Esophagus mucosa (tissue), 1 donor: Measurements from ENCODE around the gene KDM4C. TPM values are rescaled to one million over a fixed set of nuclear protein-coding genes. Genes with fewer than 3 reads are reported as not detected.
A peak's percentile ranks its signal among the peaks of the same experiment; 100 is the strongest.
"Not testable (repeated sequence)": the region's sequence is repeated elsewhere in the genome, so short reads cannot be mapped to it uniquely, and the experiment has no call there.

Experiments
- ATAC-seq: fragments of 200-7000 bp; cut with Tn5 transposase; one replicate; pipeline ENCODE4 v1.9.1; 2020
- total RNA-seq: library from RNA; stranded (reverse); gene quantifications from one replicate; pipeline ENCODE4 v1.2.4, GENCODE V29; 2023
- donor health status: DM: yes; HTN: yes; CAD: no.

KDM4C gene
- total RNA-seq, 1 donor from 2014 or later = 19.2 TPM

DNA sequence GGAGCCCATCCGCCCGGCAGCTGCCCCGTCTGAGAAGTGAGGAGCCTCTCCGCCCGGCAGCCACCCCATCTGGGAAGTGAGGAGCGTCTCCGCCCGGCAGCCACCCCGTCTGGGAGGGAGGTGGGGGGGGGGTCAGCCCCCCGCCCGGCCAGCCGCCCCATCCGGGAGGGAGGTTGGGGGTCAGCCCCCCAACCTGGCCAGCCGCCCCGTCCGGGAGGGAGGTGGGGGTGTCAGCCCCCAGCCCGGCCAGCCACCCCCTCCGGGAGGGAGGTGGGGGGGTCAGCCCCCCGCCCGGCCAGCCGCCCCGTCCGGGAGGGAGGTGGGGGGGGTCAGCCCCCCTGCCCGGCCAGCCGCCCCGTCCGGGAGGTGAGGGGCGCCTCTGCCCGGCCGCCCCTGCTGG lies 49.9 kb downstream of the KDM4C start:
- ATAC-seq = not testable (repeated sequence)

- ATAC-seq = no peak
Observed at GRCh38 chr9:6811436-6811835, 53.7 kb downstream of the KDM4C start.

DNA sequence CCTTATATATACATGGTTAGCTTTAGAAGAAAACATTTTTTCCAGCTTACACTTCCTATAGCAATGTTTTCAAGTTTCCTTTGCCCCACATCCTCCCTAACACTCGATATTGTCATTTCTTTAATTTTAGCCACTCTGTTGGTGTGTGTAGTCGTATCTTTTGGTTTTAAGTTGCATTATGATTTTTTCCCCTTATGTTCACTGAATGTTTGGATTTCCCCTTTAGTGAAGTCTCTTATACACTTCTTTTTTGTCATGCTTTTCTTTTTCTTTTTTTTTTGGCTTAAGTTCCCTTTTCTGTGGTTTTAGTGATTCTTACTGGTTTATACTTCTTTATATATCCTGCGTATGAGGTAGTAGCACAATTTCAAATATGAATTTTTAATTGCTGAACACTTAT lies 58.8 kb downstream of the KDM4C start:
- no peak for ATAC-seq

GRCh38 chr9:6818292-6818922 lies 60.6 kb downstream of the KDM4C start:
- ATAC-seq = no peak

- ATAC-seq = no peak
Observed at GRCh38 chr9:6819112-6819511, 61.3 kb downstream of the KDM4C start.

DNA sequence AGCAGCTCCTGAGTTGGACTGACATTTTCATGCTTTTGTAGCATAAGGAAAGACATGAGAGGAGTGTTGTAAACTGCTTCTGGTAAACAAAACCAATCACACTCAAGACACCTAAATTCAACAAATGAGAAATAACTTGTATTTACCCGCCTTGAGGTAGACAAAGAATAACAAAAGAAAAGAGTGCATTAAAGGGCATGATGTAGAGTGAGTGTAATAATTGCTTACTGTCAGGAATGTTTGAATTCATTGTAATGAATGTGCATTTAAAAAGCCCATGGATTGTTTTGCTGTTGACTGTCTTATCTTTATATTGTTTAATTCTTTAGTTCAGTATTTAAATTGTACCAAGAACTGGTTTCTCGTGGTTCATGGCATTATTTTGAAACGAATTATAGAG lies 61.8 kb downstream of the KDM4C start:
- ATAC-seq = no peak

DNA sequence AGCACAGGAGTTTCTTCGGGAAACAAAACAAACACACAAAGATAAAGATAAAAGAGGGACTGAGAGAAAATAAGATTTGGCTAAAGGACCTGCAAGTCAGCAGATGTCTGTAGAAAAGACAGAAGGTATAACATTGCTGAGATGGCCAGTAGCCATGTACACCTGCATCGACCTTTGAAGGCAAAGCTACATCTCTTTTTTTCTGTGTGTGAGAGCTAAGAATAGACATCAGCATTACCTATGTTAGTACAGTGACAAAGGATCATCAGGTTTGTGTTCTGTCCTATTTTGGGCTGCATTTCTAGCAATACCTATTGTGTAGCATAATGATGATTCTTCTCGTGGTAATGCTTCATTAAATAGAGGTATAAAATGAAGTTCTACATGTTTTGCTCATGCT lies 64.9 kb downstream of the KDM4C start:
- ATAC-seq = no peak

GRCh38 chr9:6827439-6828145 lies 69.8 kb downstream of the KDM4C start:
- ATAC-seq = no peak

- peak; percentile 85 for ATAC-seq
Observed at GRCh38 chr9:6829027-6829426, 71.3 kb downstream of the KDM4C start.

GRCh38 chr9:6829536-6829935 lies 71.8 kb downstream of the KDM4C start:
- no peak for ATAC-seq

GRCh38 chr9:6833518-6834192 lies 75.9 kb downstream of the KDM4C start:
- ATAC-seq = no peak

DNA sequence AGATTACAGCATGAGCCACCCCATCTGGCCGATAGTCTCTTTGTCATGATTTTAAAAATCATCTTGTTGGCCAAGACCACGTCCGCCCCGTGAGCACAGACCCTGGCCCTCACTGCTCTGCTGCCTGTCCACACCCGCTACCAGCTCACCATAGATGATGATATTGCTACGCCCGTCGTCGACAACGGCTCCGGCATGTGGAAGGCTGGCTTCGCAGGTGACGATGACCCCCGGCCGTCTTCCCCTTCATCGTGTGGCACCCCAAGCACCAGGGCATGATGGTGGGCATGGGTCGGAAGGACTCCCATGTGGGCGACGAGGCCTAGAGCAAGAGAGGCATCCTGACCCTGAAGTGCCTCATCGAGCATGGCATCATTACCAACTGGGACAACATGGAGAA lies 76.5 kb downstream of the KDM4C start:
- ATAC-seq = no peak

- ATAC-seq = no peak
Observed at GRCh38 chr9:6838158-6838557, 80.4 kb downstream of the KDM4C start.

- ATAC-seq = no peak
Observed at GRCh38 chr9:6842584-6842947, 84.8 kb downstream of the KDM4C start.

GRCh38 chr9:6843742-6844141 lies 86.0 kb downstream of the KDM4C start:
- no peak for ATAC-seq

GRCh38 chr9:6844267-6844666 lies 86.5 kb downstream of the KDM4C start:
- no peak for ATAC-seq

- ATAC-seq = no peak
Observed at GRCh38 chr9:6845128-6845826, 87.5 kb downstream of the KDM4C start.

GRCh38 chr9:6845880-6846279 lies 88.1 kb downstream of the KDM4C start:
- no peak for ATAC-seq

DNA sequence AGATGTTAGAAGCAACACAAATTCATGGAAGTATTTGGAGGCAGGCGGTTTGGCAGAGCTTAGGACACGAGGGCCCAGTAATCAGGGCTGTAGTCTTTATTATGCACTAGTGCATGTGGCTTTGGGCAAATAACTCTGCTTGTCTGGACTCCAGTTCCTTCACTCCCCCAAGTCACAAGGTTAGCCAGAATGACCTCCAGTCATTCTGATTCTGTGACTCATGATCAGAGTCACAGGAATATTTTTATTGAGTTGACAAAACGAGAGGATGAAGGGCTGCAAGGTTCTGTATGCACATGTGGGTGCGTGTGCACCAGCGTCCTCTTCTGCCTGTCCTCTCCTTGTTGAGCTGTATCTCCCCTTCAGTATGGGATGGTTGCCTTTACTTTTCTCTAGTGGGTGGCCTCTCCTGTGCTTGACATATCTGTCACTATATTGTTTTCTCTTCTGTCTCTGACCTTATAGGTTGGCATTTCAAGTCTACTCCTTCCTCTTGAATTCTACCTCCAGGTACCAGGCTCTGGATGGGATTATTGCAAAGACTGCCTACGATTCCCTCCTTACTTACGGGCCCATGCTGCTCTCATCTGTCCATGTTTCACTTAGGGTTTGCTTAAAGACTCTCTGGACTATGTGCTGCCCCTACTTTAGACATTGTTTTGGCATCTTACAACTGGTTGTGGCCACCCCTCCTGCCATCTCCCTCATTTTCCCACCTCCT lies 94.6 kb downstream of the KDM4C start:
- ATAC-seq = no peak

GRCh38 chr9:6855860-6856259 lies 98.1 kb downstream of the KDM4C start:
- no peak for ATAC-seq

DNA sequence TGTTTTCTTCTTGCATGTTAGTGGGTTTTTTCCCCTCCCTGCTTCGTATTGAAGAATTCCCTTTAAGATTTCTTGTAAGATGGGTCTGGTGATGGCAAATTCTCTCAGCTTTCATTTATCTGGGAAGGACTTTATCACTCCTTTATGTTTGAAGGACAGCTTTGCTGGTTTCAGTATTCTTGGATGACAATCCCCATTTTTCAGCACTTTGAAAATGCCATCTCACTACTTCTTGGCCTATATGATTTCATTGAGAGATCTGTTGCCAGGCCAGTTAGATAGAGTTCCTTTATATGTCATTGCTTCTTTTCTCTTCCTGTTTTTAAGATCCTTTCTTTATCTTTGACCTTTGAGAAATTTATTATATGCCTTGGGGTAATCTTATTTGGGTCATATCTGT lies 106.3 kb downstream of the KDM4C start:
- no peak for ATAC-seq

DNA sequence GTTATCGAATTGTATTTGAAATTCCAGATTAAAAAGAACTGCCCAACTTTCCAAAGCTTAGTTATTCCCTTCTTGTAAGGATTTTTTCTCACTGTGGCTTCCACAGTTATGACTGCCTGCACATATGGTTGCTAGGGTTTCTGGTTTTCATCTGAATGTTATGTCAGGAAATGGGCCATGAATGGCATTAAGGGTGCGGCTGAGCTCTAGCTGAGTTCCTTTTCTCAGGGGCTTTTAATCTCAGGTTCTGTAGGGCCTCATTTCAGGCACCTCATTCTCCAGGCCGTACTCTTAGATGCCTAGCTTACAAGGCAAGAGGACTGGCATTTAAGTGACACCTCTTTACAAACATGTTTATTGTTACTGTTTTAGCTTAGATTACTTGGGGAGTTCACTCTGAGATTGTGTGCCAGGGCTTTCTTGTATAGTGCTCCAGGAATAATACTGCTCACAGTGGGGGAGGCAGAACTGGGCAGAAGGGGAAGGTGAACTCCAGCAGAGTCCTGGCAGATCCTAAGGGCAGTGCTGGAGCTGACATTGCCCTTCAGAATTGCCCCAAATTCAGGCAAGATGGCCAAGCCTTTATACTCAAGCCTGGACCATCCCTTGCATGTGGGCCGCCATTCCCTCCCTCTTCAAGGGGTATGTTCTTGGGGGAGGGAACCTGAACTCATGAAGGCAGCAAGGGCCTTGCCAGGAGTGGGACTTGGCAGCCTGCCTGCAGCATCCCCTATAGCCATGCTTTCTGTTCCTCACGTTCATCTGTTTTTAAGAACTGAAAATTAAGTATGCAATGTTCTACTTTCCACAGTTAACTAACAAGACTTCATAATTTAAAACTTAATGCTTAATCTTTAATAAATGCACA lies 111.5 kb downstream of the KDM4C start:
- ATAC-seq = no peak
